ENCODE results near the gene RRAS2.
A peak's percentile ranks its signal among the peaks of the same experiment; 100 is the strongest.

The RRAS2 gene

DNA sequence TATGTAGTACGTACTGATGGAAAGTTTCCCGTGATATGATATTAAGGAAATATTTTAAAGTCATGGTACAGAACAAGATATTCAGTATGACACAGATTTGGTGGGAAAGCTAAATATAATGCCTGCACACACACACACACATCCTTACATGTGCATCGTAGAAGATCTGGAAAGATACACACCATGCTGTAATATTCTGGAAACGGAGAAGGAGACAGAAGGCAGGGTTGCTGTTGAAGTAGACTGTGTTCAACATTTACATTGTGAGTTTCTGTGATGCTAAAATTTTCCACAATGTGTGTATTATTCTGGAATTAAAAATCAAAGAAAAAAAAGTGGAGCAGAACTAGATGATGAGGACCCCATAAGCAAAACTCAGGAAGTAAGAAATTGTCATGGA is 118.0 kb downstream of the RRAS2 start:
- H3K27me3 ChIP-seq (replicated peaks) = no peaks in the 10 kb centered on the region
- TF ChIP-seq, protein P1, sequence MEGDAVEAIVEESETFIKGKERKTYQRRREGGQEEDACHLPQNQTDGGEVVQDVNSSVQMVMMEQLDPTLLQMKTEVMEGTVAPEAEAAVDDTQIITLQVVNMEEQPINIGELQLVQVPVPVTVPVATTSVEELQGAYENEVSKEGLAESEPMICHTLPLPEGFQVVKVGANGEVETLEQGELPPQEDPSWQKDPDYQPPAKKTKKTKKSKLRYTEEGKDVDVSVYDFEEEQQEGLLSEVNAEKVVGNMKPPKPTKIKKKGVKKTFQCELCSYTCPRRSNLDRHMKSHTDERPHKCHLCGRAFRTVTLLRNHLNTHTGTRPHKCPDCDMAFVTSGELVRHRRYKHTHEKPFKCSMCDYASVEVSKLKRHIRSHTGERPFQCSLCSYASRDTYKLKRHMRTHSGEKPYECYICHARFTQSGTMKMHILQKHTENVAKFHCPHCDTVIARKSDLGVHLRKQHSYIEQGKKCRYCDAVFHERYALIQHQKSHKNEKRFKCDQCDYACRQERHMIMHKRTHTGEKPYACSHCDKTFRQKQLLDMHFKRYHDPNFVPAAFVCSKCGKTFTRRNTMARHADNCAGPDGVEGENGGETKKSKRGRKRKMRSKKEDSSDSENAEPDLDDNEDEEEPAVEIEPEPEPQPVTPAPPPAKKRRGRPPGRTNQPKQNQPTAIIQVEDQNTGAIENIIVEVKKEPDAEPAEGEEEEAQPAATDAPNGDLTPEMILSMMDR (IDR thresholded peaks at IDR 0.05; ENCODE audit: low read depth, low read length, missing control alignments) = no peak
- in situ Hi-C loops (cut with HindIII; ENCODE audit: low pct_ligation_motif_present, low sequenced_read_pairs) = no loop called here
- H3K4me3 ChIP-seq (ENCODE audit: low read depth, low read length) = no peak overlapping the region
- H3K27ac ChIP-seq = no peak overlapping the region
- H3K36me3 ChIP-seq (replicated peaks) = no peaks in the 10 kb centered on the region
- no peak for DNase-seq

DNA sequence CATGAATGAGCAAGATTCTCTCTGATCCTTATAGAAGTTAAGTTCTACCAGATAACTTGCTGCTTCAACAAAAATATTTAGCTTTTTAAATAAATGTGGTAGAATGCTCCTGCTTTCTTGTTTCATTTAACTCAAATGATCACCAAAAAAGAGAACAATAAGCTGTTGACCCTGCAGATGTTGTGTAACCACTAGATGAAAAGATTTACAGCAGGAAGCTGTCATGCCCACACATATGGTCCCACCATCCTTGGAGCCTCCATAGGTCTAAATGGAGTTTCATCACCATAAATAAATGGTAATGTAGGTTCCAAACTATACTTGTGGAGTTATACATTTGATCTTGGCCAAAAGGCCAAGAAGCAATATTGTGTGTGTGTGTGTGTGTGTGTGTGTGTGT is 118.8 kb downstream of the RRAS2 start:
- H3K27me3 ChIP-seq (replicated peaks) = no peaks in the 10 kb centered on the region
- in situ Hi-C loops (cut with HindIII; ENCODE audit: low pct_ligation_motif_present, low sequenced_read_pairs) = no loop called here
- H3K4me3 ChIP-seq (ENCODE audit: low read depth, low read length) = no peak overlapping the region
- TF ChIP-seq, protein P1 (IDR thresholded peaks at IDR 0.05; ENCODE audit: low read depth, low read length, missing control alignments) = no peak
- H3K27ac ChIP-seq = no peak overlapping the region
- DNase-seq = no peak
- H3K36me3 ChIP-seq (replicated peaks) = no peaks in the 10 kb centered on the region

DNA sequence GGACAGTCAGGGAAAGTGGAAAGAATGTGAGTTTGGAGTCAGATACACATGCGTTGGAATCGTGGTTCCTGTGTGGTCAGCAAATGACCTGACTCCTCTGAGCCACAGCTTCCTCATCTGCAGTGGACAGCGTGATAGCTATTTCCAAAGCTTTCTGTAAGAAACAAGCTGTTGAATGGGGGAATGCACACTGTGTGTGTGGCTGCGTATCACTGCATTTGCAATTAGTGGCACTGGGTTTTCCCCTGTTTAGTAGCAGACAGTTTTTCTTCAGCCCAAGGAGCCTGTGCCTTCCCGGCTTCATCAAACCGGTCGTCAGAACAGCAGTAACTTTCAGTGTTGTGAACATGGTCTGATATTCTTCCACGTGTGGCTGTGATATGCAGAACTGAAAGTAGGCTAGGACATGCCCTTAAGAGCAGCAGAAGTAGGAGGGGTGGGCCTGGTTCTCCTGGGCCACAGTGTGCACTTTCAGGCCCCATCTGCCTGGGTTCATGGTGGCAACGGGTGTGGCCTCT is 121.5 kb downstream of the RRAS2 start:
- TF ChIP-seq, protein P1 (IDR thresholded peaks at IDR 0.05; ENCODE audit: low read depth, low read length, missing control alignments) = no peak
- no peak for DNase-seq
- Histone ChIP-seq H3K36me3 (replicated peaks) (no peaks in the 10 kb centered on the region), H3K27ac (no peak overlapping the region), H3K4me3 (ENCODE audit: low read depth, low read length) (no peak overlapping the region), H3K27me3 (replicated peaks) (no peaks in the 10 kb centered on the region)
- in situ Hi-C loops (cut with HindIII; ENCODE audit: low pct_ligation_motif_present, low sequenced_read_pairs) = no loop called here

DNA sequence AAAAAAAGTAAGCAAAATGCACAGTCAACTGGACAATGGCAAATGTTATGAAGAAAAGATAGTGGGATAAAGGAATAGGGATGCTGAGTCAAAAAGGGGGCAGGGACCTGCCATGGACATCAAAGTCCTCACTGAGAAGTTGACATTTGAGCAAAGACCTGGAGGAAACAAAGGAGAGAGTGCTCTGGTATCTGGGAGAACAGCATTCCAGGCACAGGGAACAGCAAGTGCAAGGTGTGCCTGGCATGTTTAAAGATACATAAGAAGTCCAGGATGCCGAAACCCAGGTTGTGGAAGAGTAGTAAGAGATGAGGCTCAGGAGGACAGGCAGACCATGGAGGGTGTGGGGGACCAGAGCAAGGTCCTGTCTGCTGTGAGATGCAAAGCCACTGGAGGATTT is 123.3 kb downstream of the RRAS2 start:
- Histone ChIP-seq H3K27me3 (replicated peaks) (no peaks in the 10 kb centered on the region), H3K36me3 (replicated peaks) (no peaks in the 10 kb centered on the region), H3K4me3 (ENCODE audit: low read depth, low read length) (no peak overlapping the region), H3K27ac (no peak overlapping the region)
- in situ Hi-C loops (cut with HindIII; ENCODE audit: low pct_ligation_motif_present, low sequenced_read_pairs) = no loop called here
- TF ChIP-seq, protein P1 (IDR thresholded peaks at IDR 0.05; ENCODE audit: low read depth, low read length, missing control alignments) = no peak
- DNase-seq = no peak

DNA sequence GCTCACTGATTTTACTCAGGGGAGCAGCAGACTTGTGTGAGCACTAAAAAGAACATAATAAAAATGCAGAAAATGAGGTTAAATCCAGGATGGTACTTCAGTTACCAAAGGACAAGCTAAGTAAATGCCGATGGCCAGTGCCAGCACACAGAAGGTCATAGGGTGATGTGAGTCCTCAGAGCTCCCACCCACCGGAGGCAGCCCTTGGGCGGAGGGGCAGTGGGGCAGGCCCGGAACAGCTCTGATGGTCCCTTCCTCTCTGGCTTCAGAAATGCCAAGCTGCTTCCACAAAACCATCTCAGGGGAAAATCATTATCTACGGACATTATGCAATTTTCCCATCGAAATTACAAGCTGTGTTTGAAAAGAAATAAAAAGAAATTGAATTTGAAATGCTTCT is 124.5 kb downstream of the RRAS2 start:
- no peak for DNase-seq
- no peak overlapping the region for H3K4me3 ChIP-seq (ENCODE audit: low read depth, low read length)
- no peaks in the 10 kb centered on the region for H3K36me3 ChIP-seq (replicated peaks)
- H3K27me3 ChIP-seq (replicated peaks) = no peaks in the 10 kb centered on the region
- TF ChIP-seq, protein P1 (IDR thresholded peaks at IDR 0.05; ENCODE audit: low read depth, low read length, missing control alignments) = no peak
- in situ Hi-C loops (cut with HindIII; ENCODE audit: low pct_ligation_motif_present, low sequenced_read_pairs) = no loop called here
- H3K27ac ChIP-seq = no peak overlapping the region

DNA sequence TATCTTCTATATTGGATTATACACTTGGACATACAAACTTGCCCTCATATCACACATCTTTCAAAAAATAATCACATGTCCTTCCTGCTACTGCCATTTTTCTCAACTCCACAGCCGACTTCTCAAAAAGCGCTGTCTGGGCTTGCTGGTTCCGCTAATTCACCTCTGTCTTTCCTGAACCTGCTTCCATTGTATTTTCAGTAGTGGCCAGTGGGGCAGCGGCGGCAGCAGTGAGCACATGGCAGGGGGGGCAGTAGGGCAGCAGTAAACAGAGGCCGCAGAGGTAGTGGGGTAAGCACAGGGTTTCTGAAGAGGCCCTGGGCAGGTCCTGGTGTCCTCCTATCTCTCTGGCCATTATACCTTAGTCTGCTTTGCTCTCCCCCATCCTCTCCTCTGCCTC is 126.3 kb downstream of the RRAS2 start:
- no peak overlapping the region for H3K27ac ChIP-seq
- H3K36me3 ChIP-seq (replicated peaks) = no peaks in the 10 kb centered on the region
- DNase-seq = no peak
- no peaks in the 10 kb centered on the region for H3K27me3 ChIP-seq (replicated peaks)
- in situ Hi-C loops (cut with HindIII; ENCODE audit: low pct_ligation_motif_present, low sequenced_read_pairs) = no loop called here
- TF ChIP-seq, protein P1 (IDR thresholded peaks at IDR 0.05; ENCODE audit: low read depth, low read length, missing control alignments) = peak; percentile 58
- H3K4me3 ChIP-seq (ENCODE audit: low read depth, low read length) = no peak overlapping the region
